Left lung (tissue), 10 donors: ENCODE measurements around the gene IGF2BP2. TPM values are rescaled to one million over a fixed set of nuclear protein-coding genes. Genes with fewer than 3 reads are reported as not detected.
A peak's percentile ranks its signal among the peaks of the same experiment; 100 is the strongest.

Experiments
- ATAC-seq: fragments of 200-7000 bp; cut with Tn5 transposase; one replicate; pipeline ENCODE4 v1.9.1; 2020; ENCODE audit warnings: moderate library complexity
- DNase-seq, 4 donors: peaks; one replicate each; pipeline ENCODE4 v3.0.0-alpha.2; 2013 to 2020
- H3K27ac ChIP-seq, 2 donors: fragments of 200-600 bp; sonication (generic) in 1 of 2; one replicate each; pipeline versions ENCODE4 v1.5.0 to v1.8.0; 2020 to 2021
- H3K27me3 ChIP-seq, 2 donors: fragments of 200-600 bp; sonication (generic) in 1 of 2; one replicate each; pipeline versions ENCODE4 v1.5.0 to v1.8.0; 2020 to 2021
- H3K36me3 ChIP-seq, 2 donors: fragments of 200-600 bp; sonication (generic) in 1 of 2; one replicate each; pipeline versions ENCODE4 v1.5.0 to v1.8.0; 2020 to 2021
- H3K4me1 ChIP-seq, 2 donors: fragments of 200-600 bp; one replicate each; pipeline ENCODE4 v1.8.0; 2021
- H3K4me3 ChIP-seq, 2 donors: fragments of 200-600 bp; sonication (generic) in 1 of 2; one replicate each; pipeline versions ENCODE4 v1.5.0 to v1.8.0; 2020 to 2021; ENCODE audit warnings: mild to moderate bottlenecking in 1 of 2
- H3K9me3 ChIP-seq, 2 donors: fragments of 200-600 bp; sonication (generic) in 1 of 2; one replicate each; pipeline versions ENCODE4 v1.5.0 to v1.8.0; 2020 to 2021
- CTCF ChIP-seq, 2 donors: fragments of 200-600 bp; sonication (generic) in 1 of 2; IDR thresholded peaks; one replicate each; pipeline versions ENCODE4 v1.5.0 to v1.8.0; 2021; ENCODE audit warnings: antibody characterized with exemption in 2 of 2
- intact Hi-C, 2 donors: fragments of 100-400 bp; cut with DNase I; formaldehyde crosslinking; loops; one replicate each; pipeline versions ENCODE4 v1.11.2 to v1.14.2; 2022
- polyA plus RNA-seq, 6 donors: library from polyadenylated mRNA; unstranded; fragments of 120-200 nt; gene quantifications; one replicate each; pipeline ENCODE4 v1.2.1, GENCODE V29; 2013; ENCODE audit not compliant: insufficient read length in 6 of 6
- total RNA-seq, 2 donors: library from RNA; stranded (reverse); fragmentation: NEBNext Ultra II Directional; extraction: Animal tissue kit (Norgen Biotek cat#: 25700); gene quantifications; one replicate each; pipeline ENCODE4 v1.2.1, GENCODE V29; 2021
- donor health status: DM: no; HTN: yes; CAD: no.
- donor health status: DM: no; HTN: no; CAD: no.

IGF2BP2 gene
- total and polyA plus RNA-seq, 8 donors, result 16.8 to 78.9 (median 67.7) TPM

DNA sequence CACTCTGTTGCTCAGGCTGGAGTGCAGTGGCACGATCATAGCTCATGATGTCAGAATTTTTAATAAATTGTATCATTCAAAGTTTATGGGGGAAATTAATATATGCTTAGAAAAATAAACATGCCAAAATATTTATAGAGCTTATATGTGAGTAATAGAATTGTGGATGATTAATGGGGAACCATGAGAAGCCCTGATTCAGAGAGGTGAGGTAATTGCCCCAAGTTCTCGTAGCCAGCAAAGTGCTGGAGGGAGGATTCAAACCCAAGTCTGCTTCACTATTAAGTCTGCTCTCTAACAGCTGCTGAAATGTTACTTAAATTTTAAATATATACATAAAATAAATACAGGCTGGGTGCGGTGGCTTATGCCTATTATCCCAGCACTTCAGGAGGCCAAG is 26.2 kb upstream of the IGF2BP2 start:
- intact Hi-C loops, result no loop called here
- Histone ChIP-seq H3K4me1 (no peaks in the 10 kb centered on the region), H3K4me3 (no peak overlapping the region), H3K36me3 (no peaks in the 10 kb centered on the region), H3K27me3 (no peaks in the 10 kb centered on the region), H3K9me3 (peaks cover 0 to 5% of the 10 kb centered on the region in 2 donors), H3K27ac (no peak overlapping the region)
- no peak for TF ChIP-seq CTCF (IDR thresholded peaks at IDR 0.05)
- ATAC-seq, result no peak
- DNase-seq, result no peak

GRCh38 chr3:185847506-185847905 is 22.7 kb upstream of the IGF2BP2 start:
- no peaks in the 10 kb centered on the region for H3K36me3 ChIP-seq
- no peak overlapping the region for H3K4me3 ChIP-seq
- no peaks in the 10 kb centered on the region for H3K9me3 ChIP-seq
- ATAC-seq, result no peak
- H3K27ac ChIP-seq, result no peak overlapping the region
- H3K4me1 ChIP-seq, result no peaks in the 10 kb centered on the region
- no peak for DNase-seq
- intact Hi-C loops, result no loop called here
- TF ChIP-seq CTCF (IDR thresholded peaks at IDR 0.05), result no peak
- no peaks in the 10 kb centered on the region for H3K27me3 ChIP-seq

GRCh38 chr3:185846037-185846436 is 21.2 kb upstream of the IGF2BP2 start:
- Histone ChIP-seq H3K9me3 (no peaks in the 10 kb centered on the region), H3K4me1 (no peaks in the 10 kb centered on the region), H3K36me3 (no peaks in the 10 kb centered on the region), H3K4me3 (no peak overlapping the region), H3K27ac (no peak overlapping the region), H3K27me3 (no peaks in the 10 kb centered on the region)
- DNase-seq (peak in 2 of 4 donors; percentile 7 to 20), ATAC-seq (no peak)
- TF ChIP-seq CTCF (IDR thresholded peaks at IDR 0.05), result no peak
- intact Hi-C loops, result no loop called here

DNA sequence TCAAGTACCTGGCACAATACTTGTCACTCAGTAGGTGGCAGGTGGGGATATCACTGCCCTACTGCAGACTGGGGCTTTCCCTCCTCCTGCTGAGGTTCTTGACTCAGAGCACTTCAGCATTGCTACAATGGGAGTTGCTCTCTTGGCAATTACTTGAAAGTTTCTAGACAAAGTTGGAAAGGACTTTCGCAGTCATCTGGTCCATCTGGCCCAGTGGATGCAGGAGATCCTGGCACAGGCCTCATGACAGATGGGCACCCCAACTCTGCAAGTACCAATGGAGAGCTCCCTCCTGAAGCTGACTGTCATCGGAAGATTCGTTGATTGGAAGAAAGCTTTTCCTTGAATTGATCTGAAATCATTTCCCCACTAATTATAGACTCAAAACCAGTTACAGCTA is 19.2 kb upstream of the IGF2BP2 start:
- H3K9me3 ChIP-seq, result no peaks in the 10 kb centered on the region
- no peaks in the 10 kb centered on the region for H3K27me3 ChIP-seq
- ATAC-seq, result peak; percentile 68
- DNase-seq, result no peak
- intact Hi-C loops, result no loop called here
- H3K4me1 ChIP-seq, result no peaks in the 10 kb centered on the region
- H3K27ac ChIP-seq, result no peak overlapping the region
- H3K36me3 ChIP-seq, result no peaks in the 10 kb centered on the region
- H3K4me3 ChIP-seq, result no peak overlapping the region
- TF ChIP-seq CTCF (IDR thresholded peaks at IDR 0.05), result no peak

- no peaks in the 10 kb centered on the region for H3K4me1 ChIP-seq
- intact Hi-C loops, result no loop called here
- H3K36me3 ChIP-seq, result no peaks in the 10 kb centered on the region
- no peak overlapping the region for H3K4me3 ChIP-seq
- H3K27ac ChIP-seq, result no peak overlapping the region
- H3K27me3 ChIP-seq, result no peaks in the 10 kb centered on the region
- DNase-seq, result no peak
- no peak for ATAC-seq
- no peaks in the 10 kb centered on the region for H3K9me3 ChIP-seq
- no peak for TF ChIP-seq CTCF (IDR thresholded peaks at IDR 0.05)
Observed at GRCh38 chr3:185843635-185844034, 18.8 kb upstream of the IGF2BP2 start.
